K562 (cell line): ENCODE data around the gene ZNF292. TPM values are rescaled to one million over a fixed set of nuclear protein-coding genes. Genes with fewer than 3 reads are reported as not detected.

ENCODE experiments used
- ATAC-seq: fragments of 200-7000 bp; cut with Tn5 transposase; 3 replicates; pipeline ENCODE4 v1.9.1; 2020; ENCODE audit warnings: moderate library complexity
- BruUV-seq: library from RNA; stranded (reverse); fragments of 400-500 nt; replicated peaks from 2 replicates; lab custom pipeline; 2021; lab: Mats Ljungman, UMichigan
- CTCF ChIA-PET: fragments of 300-600 bp; formaldehyde crosslinking; extraction: SDS; loops from one replicate; lab custom pipeline; 2021; ENCODE audit warnings: low intra/inter-chr PET ratio; lab: Yijun Ruan, JAX
- POLR2A ChIA-PET: fragments of 300-600, 350-650 bp; sonication (Branson Sonifier 250); formaldehyde crosslinking; extraction: SDS; loops from one replicate; lab custom pipeline; 2021; ENCODE audit warnings: antibody characterized with exemption, inconsistent platforms; lab: Yijun Ruan, JAX
- DNase-seq, 4 experiments: peaks; one replicate each; pipeline versions ENCODE4 v3.0.0 to v3.0.0-alpha.2; 2011 to 2018; ENCODE audit warnings: low spot score in 3 of 4, mixed read lengths in 3 of 4; ENCODE audit errors: extremely low read depth in 1 of 4
- FAIRE-seq: peaks from 2 replicates; lab custom pipeline; 2011; peaks lifted over from hg19 to GRCh38; lab: Jason Lieb, UNC
- H2AFZ ChIP-seq: 2 replicates; pipeline ENCODE4 v1.6.0; 2011; ENCODE audit warnings: low read depth, low read length, control low read depth, inconsistent platforms
- H3K27ac ChIP-seq: fragments of 200-600 bp; 3 replicates; pipeline ENCODE4 v1.8.0; 2011; ENCODE audit warnings: low read depth, mild to moderate bottlenecking, control low read depth, inconsistent platforms, low read length, moderate library complexity, mixed read lengths; ENCODE audit errors: extremely low read depth
- H3K27me3 ChIP-seq, 2 experiments: fragments of 300-600 bp in 1 of 2; 2 replicates in 1 of 2; 3 replicates in 1 of 2; pipeline versions ENCODE4 v1.6.0 to v1.8.0; 2011; ENCODE audit warnings: inconsistent platforms in 2 of 2, low read length in 2 of 2, mild to moderate bottlenecking in 1 of 2, mixed read lengths in 1 of 2, moderate library complexity in 1 of 2; ENCODE audit not compliant: control insufficient read depth in 2 of 2, insufficient read depth in 2 of 2
- H3K36me3 ChIP-seq: fragments of 300-600 bp; 3 replicates; pipeline ENCODE4 v1.8.0; 2011; ENCODE audit warnings: mild to moderate bottlenecking, low read length, inconsistent platforms; ENCODE audit not compliant: control insufficient read depth, insufficient read depth
- H3K4me1 ChIP-seq, 2 experiments: fragments of 200-600 bp in 1 of 2; replicated peaks in 1 of 2; 2 replicates in 1 of 2; 3 replicates in 1 of 2; pipeline versions ENCODE4 v1.5.1 to v1.8.0; 2011; ENCODE audit warnings: inconsistent platforms in 2 of 2, low read length in 2 of 2, mild to moderate bottlenecking in 1 of 2, mixed read lengths in 1 of 2, moderate library complexity in 1 of 2; ENCODE audit not compliant: control insufficient read depth in 2 of 2, insufficient read depth in 2 of 2
- H3K4me2 ChIP-seq: 2 replicates; pipeline ENCODE4 v1.6.1; 2011; ENCODE audit warnings: low read length, control low read depth, inconsistent platforms, mixed read lengths; ENCODE audit not compliant: insufficient read depth
- H3K4me3 ChIP-seq: fragments of 200-600 bp; sonication (generic), shearing (Covaris generic); 2 replicates; pipeline ENCODE4 v1.5.1; 2016; ENCODE audit warnings: control low read depth, inconsistent platforms
- H3K79me2 ChIP-seq: fragments of 200-600 bp; 3 replicates; pipeline ENCODE4 v1.8.0; 2011; ENCODE audit warnings: low read length, inconsistent platforms; ENCODE audit not compliant: control insufficient read depth, insufficient read depth
- H3K9ac ChIP-seq, 2 experiments: 2 replicates each; pipeline versions ENCODE4 v1.6.0 to v1.6.1; 2011; ENCODE audit warnings: low read depth in 2 of 2, low read length in 2 of 2, control low read depth in 1 of 2, inconsistent platforms in 1 of 2, mild to moderate bottlenecking in 1 of 2, mixed read lengths in 1 of 2; ENCODE audit not compliant: insufficient read depth in 1 of 2
- H3K9me1 ChIP-seq: one replicate; pipeline ENCODE4 v1.6.0; 2011; ENCODE audit warnings: inconsistent platforms, mild to moderate bottlenecking, low read length, moderate library complexity; ENCODE audit not compliant: control insufficient read depth, insufficient read depth
- H3K9me3 ChIP-seq: replicated peaks from 2 replicates; pipeline ENCODE4 v1.5.1; 2011; ENCODE audit warnings: low read depth, low read length, inconsistent platforms; ENCODE audit not compliant: control insufficient read depth, insufficient read depth
- H4K20me1 ChIP-seq: replicated peaks from 2 replicates; pipeline ENCODE4 v1.6.1; 2011; ENCODE audit warnings: low read length, inconsistent platforms, mixed read lengths; ENCODE audit not compliant: control insufficient read depth, insufficient read depth
- DNMT1 ChIP-seq: fragments of 450-650 bp; IDR thresholded peaks from 2 replicates; pipeline ENCODE4 v1.6.1; 2016; ENCODE audit warnings: antibody characterized with exemption, mild to moderate bottlenecking
- ESRRB ChIP-seq: fragments of 250-450 bp; sonication (Bioruptor Pico); IDR thresholded peaks from 2 replicates; pipeline ENCODE4 v1.5.0; 2020; ENCODE audit warnings: mild to moderate bottlenecking, moderate library complexity, borderline replicate concordance
- ETV6 ChIP-seq, 3 experiments: fragments of 150-350 bp in 1 of 3; sonication (generic) in 1 of 3; formaldehyde crosslinking in 1 of 3; IDR thresholded peaks; 2 replicates each; pipeline versions ENCODE4 v1.6.1 to v1.8.0; 2014 to 2022; ENCODE audit warnings: borderline replicate concordance in 2 of 3, low read depth in 2 of 3, antibody characterized with exemption in 1 of 3, low read length in 1 of 3, mild to moderate bottlenecking in 1 of 3, missing genetic modification reagents in 1 of 3
- HLTF ChIP-seq: fragments of 450-650 bp; IDR thresholded peaks from 2 replicates; pipeline ENCODE4 v1.6.1; 2016
- POLR2AphosphoS5 ChIP-seq: IDR thresholded peaks from 2 replicates; pipeline ENCODE4 v1.6.1; 2011; ENCODE audit warnings: mild to moderate bottlenecking, low read depth, low read length, moderate library complexity; ENCODE audit not compliant: control insufficient read depth, insufficient read depth
- ZBED1 ChIP-seq: IDR thresholded peaks from 2 replicates; pipeline ENCODE4 v1.6.1; 2014
- WGBS: fragments of 100-300 bp; shearing (Covaris generic); methylation state at CpG from one replicate; pipeline ENCODE4 v1.1.6; 2016; ENCODE audit warnings: low coverage, mixed read lengths; ENCODE audit not compliant: insufficient coverage; ENCODE audit errors: missing lambda C conversion rate; 5-methylcytosine and 5-hydroxymethylcytosine counted together
- in situ Hi-C: fragments of 300-500 bp; cut with MboI; formaldehyde crosslinking; loops from 4 replicates; pipeline ENCODE4 v1.15.0; 2018; ENCODE audit warnings: inconsistent platforms, mixed read lengths
- intact Hi-C: fragments of 100-400 bp; cut with micrococcal nuclease; formaldehyde crosslinking; loops from 2 replicates; pipeline ENCODE4 v1.14.2; 2022
- polyA plus RNA-seq, 8 experiments: library from polyadenylated mRNA; depleted of rRNA in 4 of 8; stranded (reverse) in 5 of 8; unstranded in 3 of 8; fragments of >200 nt; fragmentation: Nextera tagmentation in 2 of 8; fragmentation: Illumina TruSeq in 1 of 8; extraction: Ambion mirVana in 2 of 8; extraction: Trizol in 1 of 8; gene quantifications; 2 replicates each; pipeline versions ENCODE4 v1.2.1 to v1.2.3, GENCODE V29; 2011 to 2014; ENCODE audit warnings: inconsistent platforms in 1 of 8, missing spikeins in 1 of 8
- total RNA-seq, 7 experiments: library from RNA; depleted of rRNA in 6 of 7; stranded (reverse); fragments of >200 nt in 6 of 7; fragmentation: Illumina TruSeq in 2 of 7; extraction: Trizol in 2 of 7; gene quantifications; 2 replicates each; pipeline versions ENCODE4 v1.2.1 to v1.2.3, GENCODE V29; 2011 to 2021; ENCODE audit warnings: low replicate concordance in 1 of 7
- TF ChIP-seq, protein P1 (sequence below): sonication (generic); formaldehyde crosslinking; IDR thresholded peaks from 2 replicates; pipeline ENCODE4 v1.9.0; 2022; ENCODE audit warnings: mild to moderate bottlenecking, missing genetic modification reagents
- TF ChIP-seq, protein P2 (sequence below): sonication (generic); formaldehyde crosslinking; IDR thresholded peaks from 2 replicates; pipeline ENCODE4 v1.8.0; 2022; ENCODE audit warnings: missing genetic modification reagents, mild to moderate bottlenecking, borderline replicate concordance
- TF ChIP-seq, protein P3 (sequence below): IDR thresholded peaks from 2 replicates; pipeline ENCODE4 v1.6.1; 2016; ENCODE audit warnings: missing genetic modification characterization, missing compliant biosample characterization

ZNF292 gene
- total and polyA plus RNA-seq, 9 of the 15 experiments (the other 6 are each of a cell fraction or from before 2014, with no cell fraction given): 4.4 to 17.1 (median 12.8) TPM

DNA sequence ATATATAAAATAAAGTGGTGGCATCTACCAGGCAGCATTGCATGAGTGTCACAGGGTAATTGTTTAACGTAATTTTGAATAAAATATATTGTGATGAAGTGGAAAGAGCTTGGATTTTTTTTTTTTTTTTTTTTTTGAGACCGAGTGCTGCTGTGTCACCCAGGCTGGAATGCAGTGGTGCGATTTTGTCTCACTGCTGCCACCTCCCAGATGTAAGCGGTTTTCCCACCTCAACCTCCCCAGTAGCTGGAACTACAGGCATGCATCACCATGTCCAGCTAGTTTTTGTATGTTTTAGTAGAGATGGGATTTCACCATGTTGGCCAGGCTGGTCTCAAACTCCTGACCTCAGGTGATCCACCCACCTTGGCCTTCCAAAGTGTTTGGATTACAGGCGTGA, 85.9 kb downstream of the ZNF292 start:
- Histone ChIP-seq H2AFZ (no peak overlapping the region), H3K4me3 (no peak overlapping the region), H3K79me2 (no peaks in the 10 kb centered on the region), H3K4me2 (no peak overlapping the region), H3K27me3 (no peaks in the 10 kb centered on the region), H3K9ac (no peak overlapping the region), H3K9me1 (no peaks in the 10 kb centered on the region), H3K4me1 (no peaks in the 10 kb centered on the region), H4K20me1 (no peaks in the 10 kb centered on the region), H3K27ac (no peak overlapping the region), H3K36me3 (peaks cover 33% of the 10 kb centered on the region), H3K9me3 (no peaks in the 10 kb centered on the region; the same call in 1 of the 2 replicates)
- no peak for FAIRE-seq
- no peak for ATAC-seq
- TF ChIP-seq ZBED1 (no peak), ETV6 (IDR thresholded peaks at IDR 0.05; ENCODE audit: borderline replicate concordance in 1 of 2, low read depth in 2 of 2, low read length in 1 of 2) (no peak), ETV6 (CRISPR knock-in tag; IDR thresholded peaks at IDR 0.05; ENCODE audit: borderline replicate concordance) (no peak), POLR2AphosphoS5 (no peak), DNMT1 (no peak), ESRRB (CRISPR knock-in tag) (no peak), HLTF (no peak)
- TF ChIP-seq, protein P1, sequence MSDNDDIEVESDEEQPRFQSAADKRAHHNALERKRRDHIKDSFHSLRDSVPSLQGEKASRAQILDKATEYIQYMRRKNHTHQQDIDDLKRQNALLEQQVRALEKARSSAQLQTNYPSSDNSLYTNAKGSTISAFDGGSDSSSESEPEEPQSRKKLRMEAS (CRISPR knock-in tag): no peak
- TF ChIP-seq, protein P2, sequence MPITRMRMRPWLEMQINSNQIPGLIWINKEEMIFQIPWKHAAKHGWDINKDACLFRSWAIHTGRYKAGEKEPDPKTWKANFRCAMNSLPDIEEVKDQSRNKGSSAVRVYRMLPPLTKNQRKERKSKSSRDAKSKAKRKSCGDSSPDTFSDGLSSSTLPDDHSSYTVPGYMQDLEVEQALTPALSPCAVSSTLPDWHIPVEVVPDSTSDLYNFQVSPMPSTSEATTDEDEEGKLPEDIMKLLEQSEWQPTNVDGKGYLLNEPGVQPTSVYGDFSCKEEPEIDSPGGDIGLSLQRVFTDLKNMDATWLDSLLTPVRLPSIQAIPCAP: no peak
- TF ChIP-seq, protein P3, sequence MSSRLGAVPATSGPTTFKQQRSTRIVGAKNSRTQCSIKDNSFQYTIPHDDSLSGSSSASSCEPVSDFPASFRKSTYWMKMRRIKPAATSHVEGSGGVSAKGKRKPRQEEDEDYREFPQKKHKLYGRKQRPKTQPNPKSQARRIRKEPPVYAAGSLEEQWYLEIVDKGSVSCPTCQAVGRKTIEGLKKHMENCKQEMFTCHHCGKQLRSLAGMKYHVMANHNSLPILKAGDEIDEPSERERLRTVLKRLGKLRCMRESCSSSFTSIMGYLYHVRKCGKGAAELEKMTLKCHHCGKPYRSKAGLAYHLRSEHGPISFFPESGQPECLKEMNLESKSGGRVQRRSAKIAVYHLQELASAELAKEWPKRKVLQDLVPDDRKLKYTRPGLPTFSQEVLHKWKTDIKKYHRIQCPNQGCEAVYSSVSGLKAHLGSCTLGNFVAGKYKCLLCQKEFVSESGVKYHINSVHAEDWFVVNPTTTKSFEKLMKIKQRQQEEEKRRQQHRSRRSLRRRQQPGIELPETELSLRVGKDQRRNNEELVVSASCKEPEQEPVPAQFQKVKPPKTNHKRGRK: no peak
- BruUV-seq: no TSS peak
- WGBS: 96% methylated on average over 5 of the region's 5 CpGs
- intact Hi-C loops (no loop called here), in situ Hi-C loops (no loop called here)
- DNase-seq: no peak
- ChIA-PET POLR2A (interaction anchor here (0.6 kb wide), 1 partner anchor 167 kb away, joined by 3 read pairs; no protein-coding TSS in a partner anchor), CTCF (no interaction called here)
